Measurements from ENCODE around the gene RAB29.

GRCh38 chr1:205811660-205812059 is 36.4 kb upstream of the RAB29 start:
- TF ChIP-seq TOX (CRISPR knock-in tag; IDR thresholded peaks at IDR 0.05; ENCODE audit: borderline replicate concordance) (no peak), ZNF8 (CRISPR knock-in tag; IDR thresholded peaks at IDR 0.05) (no peak), RARB (CRISPR knock-in tag; IDR thresholded peaks at IDR 0.05) (no peak), ISL1 (CRISPR knock-in tag; IDR thresholded peaks at IDR 0.05) (no peak), POU6F1 (CRISPR knock-in tag; IDR thresholded peaks at IDR 0.05; ENCODE audit: borderline replicate concordance, low read depth) (no peak)
